ENCODE results near the gene ASPN.

DNA sequence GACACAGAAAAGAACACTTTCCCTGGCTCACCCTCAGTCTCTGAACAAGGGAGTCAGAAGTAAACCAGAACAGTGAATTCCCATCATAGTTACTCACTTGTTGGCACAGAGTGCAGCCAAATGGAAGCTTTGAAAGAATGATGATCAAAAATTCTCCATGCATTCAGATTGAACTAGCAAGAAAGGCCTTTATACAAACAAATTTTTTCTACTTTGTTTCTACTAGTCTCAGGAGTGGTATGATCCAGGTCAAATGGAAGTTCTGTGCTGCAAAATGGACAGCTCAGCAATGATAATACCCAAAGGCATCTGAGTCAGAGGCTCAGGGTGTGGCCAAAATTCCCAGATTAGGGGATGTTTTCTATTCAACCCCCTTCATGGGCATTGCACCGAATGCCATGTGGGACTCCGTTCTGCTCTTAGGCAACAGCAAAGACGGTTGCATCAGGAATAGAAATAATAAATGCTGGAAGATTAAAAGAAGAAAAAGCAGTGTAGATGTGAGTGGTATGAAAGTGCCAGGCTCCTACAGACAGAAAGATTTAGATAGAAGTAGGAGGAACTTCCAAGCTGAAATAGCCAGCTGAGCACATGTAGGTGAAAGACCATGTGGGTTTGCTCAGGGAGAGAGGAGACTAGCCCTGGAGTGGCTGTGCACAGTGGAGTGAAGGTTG lies 24.0 kb upstream of the ASPN start:
- no peak for TF ChIP-seq EZH2 (IDR thresholded peaks at IDR 0.05; ENCODE audit: borderline replicate concordance, low read length)
- TF ChIP-seq, protein P1, sequence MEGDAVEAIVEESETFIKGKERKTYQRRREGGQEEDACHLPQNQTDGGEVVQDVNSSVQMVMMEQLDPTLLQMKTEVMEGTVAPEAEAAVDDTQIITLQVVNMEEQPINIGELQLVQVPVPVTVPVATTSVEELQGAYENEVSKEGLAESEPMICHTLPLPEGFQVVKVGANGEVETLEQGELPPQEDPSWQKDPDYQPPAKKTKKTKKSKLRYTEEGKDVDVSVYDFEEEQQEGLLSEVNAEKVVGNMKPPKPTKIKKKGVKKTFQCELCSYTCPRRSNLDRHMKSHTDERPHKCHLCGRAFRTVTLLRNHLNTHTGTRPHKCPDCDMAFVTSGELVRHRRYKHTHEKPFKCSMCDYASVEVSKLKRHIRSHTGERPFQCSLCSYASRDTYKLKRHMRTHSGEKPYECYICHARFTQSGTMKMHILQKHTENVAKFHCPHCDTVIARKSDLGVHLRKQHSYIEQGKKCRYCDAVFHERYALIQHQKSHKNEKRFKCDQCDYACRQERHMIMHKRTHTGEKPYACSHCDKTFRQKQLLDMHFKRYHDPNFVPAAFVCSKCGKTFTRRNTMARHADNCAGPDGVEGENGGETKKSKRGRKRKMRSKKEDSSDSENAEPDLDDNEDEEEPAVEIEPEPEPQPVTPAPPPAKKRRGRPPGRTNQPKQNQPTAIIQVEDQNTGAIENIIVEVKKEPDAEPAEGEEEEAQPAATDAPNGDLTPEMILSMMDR (conservative IDR thresholded peaks at IDR 0.05 in 1 of 2, IDR thresholded peaks at IDR 0.05 in 1 of 2; ENCODE audit: extremely low read depth in 1 of 2, insufficient read depth in 1 of 2, low read depth in 1 of 2, low read length in 2 of 2): no peak
